ENCODE results near the gene GPR89B. TPM values are rescaled to one million over a fixed set of nuclear protein-coding genes. Genes with fewer than 3 reads are reported as not detected.
"Not testable (repeated sequence)": the region's sequence is repeated elsewhere in the genome, so short reads cannot be mapped to it uniquely, and the experiment has no call there.

The GPR89B gene
- total RNA-seq (2014; rRNA removed; shearing (Covaris generic)), result 16.8 and 26.1 TPM in 2 replicates

GRCh38 chr1:147928236-147929132 is at the start of gene GPR89B:
Gene GPR89B, plus strand, starts transcription at chr1:147928420. Its CDS starts 117 bp downstream, at chr1:147928537.
- not testable (repeated sequence) for H3K36me3 ChIP-seq (replicated peaks; ENCODE audit: control insufficient read depth, insufficient read depth, low read length); H3K27me3 ChIP-seq (ENCODE audit: control insufficient read depth, insufficient read depth, low read length)
- peak within 1 kb of the TSS; percentile 78 for H3K4me3 ChIP-seq (ENCODE audit: insufficient read depth, low read depth, low read length)
- DNase-seq, result peak; percentile 85

- H3K27me3 ChIP-seq (ENCODE audit: control insufficient read depth, insufficient read depth, low read length), result no peaks in the 10 kb centered on the region
- no peak overlapping the region for H3K4me3 ChIP-seq (ENCODE audit: insufficient read depth, low read depth, low read length)
- DNase-seq, result no peak
- H3K36me3 ChIP-seq (replicated peaks; ENCODE audit: control insufficient read depth, insufficient read depth, low read length), result no peaks in the 10 kb centered on the region
Measured at GRCh38 chr1:147879911-147880310, 48.3 kb upstream of the GPR89B start.

- H3K36me3 ChIP-seq (replicated peaks; ENCODE audit: control insufficient read depth, insufficient read depth, low read length), result no peaks in the 10 kb centered on the region
- no peak overlapping the region for H3K4me3 ChIP-seq (ENCODE audit: insufficient read depth, low read depth, low read length)
- H3K27me3 ChIP-seq (ENCODE audit: control insufficient read depth, insufficient read depth, low read length), result no peaks in the 10 kb centered on the region
- no peak for DNase-seq
Measured at GRCh38 chr1:147882535-147882934, 45.7 kb upstream of the GPR89B start.

- H3K4me3 ChIP-seq (ENCODE audit: insufficient read depth, low read depth, low read length), result no peak overlapping the region
- no peaks in the 10 kb centered on the region for H3K27me3 ChIP-seq (ENCODE audit: control insufficient read depth, insufficient read depth, low read length)
- no peaks in the 10 kb centered on the region for H3K36me3 ChIP-seq (replicated peaks; ENCODE audit: control insufficient read depth, insufficient read depth, low read length)
- DNase-seq, result peak; percentile 72
Measured at GRCh38 chr1:147890177-147890790, 37.9 kb upstream of the GPR89B start.

- no peaks in the 10 kb centered on the region for H3K27me3 ChIP-seq (ENCODE audit: control insufficient read depth, insufficient read depth, low read length)
- no peak for DNase-seq
- H3K4me3 ChIP-seq (ENCODE audit: insufficient read depth, low read depth, low read length), result no peak overlapping the region
- no peaks in the 10 kb centered on the region for H3K36me3 ChIP-seq (replicated peaks; ENCODE audit: control insufficient read depth, insufficient read depth, low read length)
Measured at GRCh38 chr1:147891088-147891487, 37.1 kb upstream of the GPR89B start.

GRCh38 chr1:147892216-147892615 is 36.0 kb upstream of the GPR89B start:
- Histone ChIP-seq H3K27me3 (ENCODE audit: control insufficient read depth, insufficient read depth, low read length) (no peaks in the 10 kb centered on the region), H3K36me3 (replicated peaks; ENCODE audit: control insufficient read depth, insufficient read depth, low read length) (no peaks in the 10 kb centered on the region), H3K4me3 (ENCODE audit: insufficient read depth, low read depth, low read length) (no peak overlapping the region)
- DNase-seq, result peak; percentile 30

- Histone ChIP-seq H3K36me3 (replicated peaks; ENCODE audit: control insufficient read depth, insufficient read depth, low read length) (no peaks in the 10 kb centered on the region), H3K27me3 (ENCODE audit: control insufficient read depth, insufficient read depth, low read length) (no peaks in the 10 kb centered on the region), H3K4me3 (ENCODE audit: insufficient read depth, low read depth, low read length) (no peak overlapping the region)
- DNase-seq, result peak; percentile 58
Measured at GRCh38 chr1:147892731-147893214, 35.4 kb upstream of the GPR89B start.

GRCh38 chr1:147895123-147895522 is 33.1 kb upstream of the GPR89B start:
- H3K27me3 ChIP-seq (ENCODE audit: control insufficient read depth, insufficient read depth, low read length), result no peaks in the 10 kb centered on the region
- no peak overlapping the region for H3K4me3 ChIP-seq (ENCODE audit: insufficient read depth, low read depth, low read length)
- no peaks in the 10 kb centered on the region for H3K36me3 ChIP-seq (replicated peaks; ENCODE audit: control insufficient read depth, insufficient read depth, low read length)
- no peak for DNase-seq

GRCh38 chr1:147897029-147897752 is 31.0 kb upstream of the GPR89B start:
- no peak overlapping the region for H3K4me3 ChIP-seq (ENCODE audit: insufficient read depth, low read depth, low read length)
- no peak for DNase-seq
- no peaks in the 10 kb centered on the region for H3K27me3 ChIP-seq (ENCODE audit: control insufficient read depth, insufficient read depth, low read length)
- H3K36me3 ChIP-seq (replicated peaks; ENCODE audit: control insufficient read depth, insufficient read depth, low read length), result no peaks in the 10 kb centered on the region

- Histone ChIP-seq H3K27me3 (ENCODE audit: control insufficient read depth, insufficient read depth, low read length) (no peaks in the 10 kb centered on the region), H3K36me3 (replicated peaks; ENCODE audit: control insufficient read depth, insufficient read depth, low read length) (no peaks in the 10 kb centered on the region), H3K4me3 (ENCODE audit: insufficient read depth, low read depth, low read length) (no peak overlapping the region)
- DNase-seq, result no peak
Measured at GRCh38 chr1:147897789-147898188, 30.4 kb upstream of the GPR89B start.

- Histone ChIP-seq H3K36me3 (replicated peaks; ENCODE audit: control insufficient read depth, insufficient read depth, low read length) (no peaks in the 10 kb centered on the region), H3K27me3 (ENCODE audit: control insufficient read depth, insufficient read depth, low read length) (no peaks in the 10 kb centered on the region), H3K4me3 (ENCODE audit: insufficient read depth, low read depth, low read length) (no peak within 1 kb of the TSS)
- DNase-seq, result no peak
Measured at GRCh38 chr1:147902253-147902845, 25.9 kb upstream of the GPR89B start, which contains the start of gene GJA8. Gene GJA8, plus strand, starts transcription at chr1:147902795. Its CDS starts 5,161 bp downstream, at chr1:147907956.

GRCh38 chr1:147904726-147905125 is 23.5 kb upstream of the GPR89B start:
- H3K4me3 ChIP-seq (ENCODE audit: insufficient read depth, low read depth, low read length), result no peak overlapping the region
- DNase-seq, result no peak
- H3K36me3 ChIP-seq (replicated peaks; ENCODE audit: control insufficient read depth, insufficient read depth, low read length), result no peaks in the 10 kb centered on the region
- no peaks in the 10 kb centered on the region for H3K27me3 ChIP-seq (ENCODE audit: control insufficient read depth, insufficient read depth, low read length)

- Histone ChIP-seq H3K27me3 (ENCODE audit: control insufficient read depth, insufficient read depth, low read length) (no peaks in the 10 kb centered on the region), H3K36me3 (replicated peaks; ENCODE audit: control insufficient read depth, insufficient read depth, low read length) (no peaks in the 10 kb centered on the region), H3K4me3 (ENCODE audit: insufficient read depth, low read depth, low read length) (no peak overlapping the region)
- no peak for DNase-seq
Measured at GRCh38 chr1:147907786-147908509, 20.3 kb upstream of the GPR89B start.

- H3K4me3 ChIP-seq (ENCODE audit: insufficient read depth, low read depth, low read length), result no peak overlapping the region
- H3K27me3 ChIP-seq (ENCODE audit: control insufficient read depth, insufficient read depth, low read length), result no peaks in the 10 kb centered on the region
- DNase-seq, result no peak
- H3K36me3 ChIP-seq (replicated peaks; ENCODE audit: control insufficient read depth, insufficient read depth, low read length), result no peaks in the 10 kb centered on the region
Measured at GRCh38 chr1:147912553-147912952, 15.7 kb upstream of the GPR89B start.
